GM12873 (cell line): ENCODE results near the gene ZNF507.
A peak's percentile ranks its signal among the peaks of the same experiment; 100 is the strongest.

Experiments used
- CTCF ChIP-seq: IDR thresholded peaks from 2 replicates; pipeline ENCODE4 v1.5.1; 2012; ENCODE audit warnings: low read depth, mild to moderate bottlenecking, moderate library complexity, low read length, control low read depth; ENCODE audit not compliant: insufficient read depth; ENCODE audit errors: missing control alignments

ZNF507 gene

GRCh38 chr19:32373585-32374295 lies 28.3 kb downstream of the ZNF507 start:
- no peak for TF ChIP-seq CTCF

GRCh38 chr19:32377088-32377487 lies 31.7 kb downstream of the ZNF507 start:
- TF ChIP-seq CTCF, result peak; percentile 38

- TF ChIP-seq CTCF, result no peak
These were observed 34.9 kb downstream of the ZNF507 start for GRCh38 chr19:32380269-32380668.

GRCh38 chr19:32387701-32388392 lies 42.4 kb downstream of the ZNF507 start:
- TF ChIP-seq CTCF, result no peak

GRCh38 chr19:32388393-32388855 lies 43.0 kb downstream of the ZNF507 start:
- no peak for TF ChIP-seq CTCF

- no peak for TF ChIP-seq CTCF
These were observed 47.5 kb downstream of the ZNF507 start for GRCh38 chr19:32392901-32393300.

- no peak for TF ChIP-seq CTCF
These were observed 50.7 kb downstream of the ZNF507 start for GRCh38 chr19:32396046-32396652.
